PFSK-1 (cell line): ENCODE results near the gene ZFPM1.

Source experiments
- FOXP2 ChIP-seq: optimal IDR thresholded peaks from 2 replicates; pipeline ENCODE3; 2011; ENCODE audit warnings: borderline replicate concordance, control low read depth, inconsistent platforms; ENCODE audit not compliant: insufficient read depth; ENCODE audit errors: extremely low read length, extremely low read depth
- POLR2AphosphoS5 ChIP-seq: IDR thresholded peaks from 2 replicates; pipeline ENCODE4 v1.6.1; 2012; ENCODE audit warnings: low read depth, mild to moderate bottlenecking, control low read depth, low read length, moderate library complexity
- REST ChIP-seq, 2 experiments: IDR thresholded peaks; 2 replicates each; pipeline versions ENCODE4 v1.6.1 to v1.8.0; 2011 to 2012; ENCODE audit warnings: low read depth in 2 of 2, low read length in 2 of 2, control low read depth in 1 of 2, inconsistent platforms in 1 of 2, mild to moderate bottlenecking in 1 of 2, moderate library complexity in 1 of 2; ENCODE audit not compliant: insufficient read depth in 1 of 2
- SIN3A ChIP-seq: IDR thresholded peaks from 2 replicates; pipeline ENCODE4 v1.6.1; 2012; ENCODE audit warnings: mild to moderate bottlenecking, low read length, moderate library complexity, borderline replicate concordance; ENCODE audit not compliant: insufficient read depth
- TAF1 ChIP-seq: IDR thresholded peaks from 2 replicates; pipeline ENCODE4 v1.6.1; 2012; ENCODE audit warnings: low read length, control low read depth, borderline replicate concordance; ENCODE audit not compliant: insufficient read depth

ZFPM1 gene

GRCh38 chr16:88532434-88533241 lies 79.6 kb downstream of the ZFPM1 start:
- no peak for TF ChIP-seq SIN3A
- TF ChIP-seq FOXP2 = no peak
- TF ChIP-seq REST (IDR thresholded peaks at IDR 0.05; ENCODE audit: insufficient read depth in 1 of 2, low read depth in 2 of 2, low read length in 2 of 2) = no peak
- TF ChIP-seq POLR2AphosphoS5 = no peak
- TF ChIP-seq TAF1 = no peak

GRCh38 chr16:88533381-88533917 lies 80.4 kb downstream of the ZFPM1 start:
- TF ChIP-seq TAF1 = no peak
- no peak for TF ChIP-seq SIN3A
- no peak for TF ChIP-seq POLR2AphosphoS5
- no peak for TF ChIP-seq FOXP2
- no peak for TF ChIP-seq REST (IDR thresholded peaks at IDR 0.05; ENCODE audit: insufficient read depth in 1 of 2, low read depth in 2 of 2, low read length in 2 of 2)

GRCh38 chr16:88533932-88534637 lies 81.0 kb downstream of the ZFPM1 start:
- TF ChIP-seq REST (IDR thresholded peaks at IDR 0.05; ENCODE audit: insufficient read depth in 1 of 2, low read depth in 2 of 2, low read length in 2 of 2) (no peak), POLR2AphosphoS5 (no peak), FOXP2 (no peak), SIN3A (no peak), TAF1 (no peak)

GRCh38 chr16:88534638-88535190 lies 81.6 kb downstream of the ZFPM1 start:
- no peak for TF ChIP-seq FOXP2
- TF ChIP-seq TAF1 = no peak
- no peak for TF ChIP-seq POLR2AphosphoS5
- TF ChIP-seq SIN3A = no peak

GRCh38 chr16:88535191-88535856 lies 82.2 kb downstream of the ZFPM1 start:
- no peak for TF ChIP-seq TAF1
- no peak for TF ChIP-seq REST (IDR thresholded peaks at IDR 0.05; ENCODE audit: insufficient read depth in 1 of 2, low read depth in 2 of 2, low read length in 2 of 2)
- no peak for TF ChIP-seq SIN3A
- TF ChIP-seq FOXP2 = no peak
- no peak for TF ChIP-seq POLR2AphosphoS5
